Activated naive CD8-positive, alpha-beta T cell treated with anti-CD3 and anti-CD28 coated beads, Interleukin-2, amount 10 ng/mL, durations not matched to agents 7 days and 5 days (primary cell): ENCODE results near the gene PAK3. TPM values are rescaled to one million over a fixed set of nuclear protein-coding genes. Genes with fewer than 3 reads are reported as not detected.

ENCODE experiments used
- ATAC-seq: fragments of 150-1000 bp; cut with Tn5 transposase; one replicate; pipeline ENCODE4 v1.10.0; 2021; ENCODE audit warnings: low read depth, moderate library complexity
- POLR2A ChIA-PET: fragments of 350-600 bp; sonication (Branson Sonifier 250); formaldehyde crosslinking; loops from one replicate; lab custom pipeline; 2021; ENCODE audit warnings: antibody characterized with exemption; lab: Charles Lee
- DNase-seq: peaks from one replicate; pipeline ENCODE4 v3.0.0; 2021
- H3K27ac Mint-ChIP-seq: one replicate; pipeline ENCODE4 v1.8.0; 2022; ENCODE audit warnings: mild to moderate bottlenecking, mixed read lengths
- H3K27me3 Mint-ChIP-seq: one replicate; pipeline ENCODE4 v1.8.0; 2022; ENCODE audit warnings: mild to moderate bottlenecking, moderate library complexity, mixed read lengths
- H3K36me3 Mint-ChIP-seq: one replicate; pipeline ENCODE4 v1.8.0; 2021; ENCODE audit warnings: mild to moderate bottlenecking, mixed read lengths
- H3K4me1 Mint-ChIP-seq: one replicate; pipeline ENCODE4 v1.8.0; 2021; ENCODE audit warnings: mixed read lengths
- H3K4me3 Mint-ChIP-seq: one replicate; pipeline ENCODE4 v1.8.0; 2022; ENCODE audit warnings: mild to moderate bottlenecking, moderate library complexity, mixed read lengths
- H3K9me3 Mint-ChIP-seq: one replicate; pipeline ENCODE4 v1.8.0; 2021; ENCODE audit warnings: mixed read lengths
- total RNA-seq, 2 experiments: library from RNA; stranded (reverse); gene quantifications; one replicate each; pipeline ENCODE4 v1.2.3, GENCODE V29; 2021

Gene PAK3
- total RNA-seq, 2 experiments from 2014 or later: 0.44 TPM; not detected in 1

DNA sequence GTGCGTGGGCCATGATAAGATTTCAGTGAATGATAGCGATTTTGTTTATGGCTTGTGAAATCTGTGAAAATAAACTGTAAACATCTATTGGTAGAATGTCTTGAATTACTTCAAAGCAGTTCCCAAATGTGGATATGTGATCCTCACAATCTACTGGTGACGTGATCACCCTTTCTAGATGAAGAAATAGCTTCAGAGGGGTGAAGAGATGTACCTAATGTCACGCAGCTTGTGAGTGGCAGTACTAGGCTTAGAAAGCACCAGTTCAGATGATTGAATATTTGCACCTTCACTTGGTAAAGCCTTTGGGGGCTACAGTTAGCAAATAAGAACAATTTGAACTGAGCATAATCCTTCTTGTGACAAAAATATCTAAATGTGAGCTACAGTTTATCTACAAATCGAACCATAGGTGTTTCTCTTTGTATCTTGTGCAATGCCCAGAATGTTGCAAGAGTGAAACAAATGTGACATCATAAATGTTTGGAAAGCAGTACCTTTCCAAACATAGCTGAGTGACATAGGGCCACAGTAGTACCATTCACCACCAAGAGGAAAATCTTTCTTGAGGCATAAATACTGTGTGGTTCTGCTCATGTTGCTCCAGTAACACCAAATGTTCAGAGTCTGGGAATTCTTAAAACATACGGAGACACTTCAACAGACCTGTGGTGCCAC is 14.2 kb downstream of the PAK3 start:
- H3K27me3 Mint-ChIP-seq: no peaks in the 10 kb centered on the region
- no peaks in the 10 kb centered on the region for H3K9me3 Mint-ChIP-seq
- no peak overlapping the region for H3K4me3 Mint-ChIP-seq
- H3K27ac Mint-ChIP-seq: no peak overlapping the region
- POLR2A ChIA-PET: no interaction called here
- H3K36me3 Mint-ChIP-seq: no peaks in the 10 kb centered on the region
- ATAC-seq (no peak), DNase-seq (no peak)
- H3K4me1 Mint-ChIP-seq: no peaks in the 10 kb centered on the region

DNA sequence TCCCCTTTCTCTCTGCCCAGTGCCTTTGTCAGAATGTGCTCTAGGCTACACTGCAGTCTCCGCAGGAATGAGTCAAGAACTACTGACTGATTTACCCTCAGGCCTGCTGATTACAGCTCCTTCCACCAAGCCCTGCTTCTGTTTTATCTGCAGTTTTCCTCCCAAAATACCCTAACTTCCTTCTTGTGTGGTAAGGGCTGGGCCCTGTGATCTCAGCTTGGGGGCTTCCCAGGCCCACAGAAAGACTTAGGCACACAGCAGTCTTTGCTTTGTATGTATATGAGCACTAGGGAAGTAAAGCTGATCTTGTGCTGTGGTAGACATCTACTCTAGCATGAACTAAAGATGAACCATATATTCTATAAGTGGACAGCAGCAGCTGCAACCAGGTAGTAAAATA is 18.8 kb downstream of the PAK3 start:
- H3K4me1 Mint-ChIP-seq: no peaks in the 10 kb centered on the region
- POLR2A ChIA-PET: no interaction called here
- H3K4me3 Mint-ChIP-seq: no peak overlapping the region
- ATAC-seq (no peak), DNase-seq (no peak)
- no peaks in the 10 kb centered on the region for H3K9me3 Mint-ChIP-seq
- peaks cover 3% of the 10 kb centered on the region for H3K27me3 Mint-ChIP-seq
- H3K27ac Mint-ChIP-seq: no peak overlapping the region
- H3K36me3 Mint-ChIP-seq: no peaks in the 10 kb centered on the region

DNA sequence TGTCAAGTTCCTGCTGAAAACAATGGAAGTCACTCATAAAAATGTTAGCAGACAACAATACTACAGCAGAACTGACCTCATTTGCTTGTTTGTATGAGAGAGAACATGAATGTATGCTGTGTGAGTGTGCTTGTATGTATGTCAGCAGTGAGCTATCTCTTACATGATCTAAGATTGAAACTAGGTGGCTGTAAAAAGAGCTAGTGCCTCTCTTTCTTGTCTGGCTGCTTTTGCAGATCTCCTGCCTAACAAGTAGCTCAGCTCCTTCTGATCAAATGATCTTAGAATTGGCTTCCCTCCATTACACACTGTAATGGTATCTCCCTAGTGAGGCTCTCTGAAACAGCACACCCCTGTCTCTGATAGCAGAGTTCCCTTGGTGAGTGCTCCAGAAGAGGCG is 20.7 kb downstream of the PAK3 start:
- Mint-ChIP-seq H3K36me3 (no peaks in the 10 kb centered on the region), H3K4me1 (no peaks in the 10 kb centered on the region), H3K4me3 (no peak overlapping the region), H3K9me3 (no peaks in the 10 kb centered on the region), H3K27ac (no peak overlapping the region), H3K27me3 (peaks cover 3% of the 10 kb centered on the region)
- POLR2A ChIA-PET: no interaction called here
- ATAC-seq (no peak), DNase-seq (no peak)

DNA sequence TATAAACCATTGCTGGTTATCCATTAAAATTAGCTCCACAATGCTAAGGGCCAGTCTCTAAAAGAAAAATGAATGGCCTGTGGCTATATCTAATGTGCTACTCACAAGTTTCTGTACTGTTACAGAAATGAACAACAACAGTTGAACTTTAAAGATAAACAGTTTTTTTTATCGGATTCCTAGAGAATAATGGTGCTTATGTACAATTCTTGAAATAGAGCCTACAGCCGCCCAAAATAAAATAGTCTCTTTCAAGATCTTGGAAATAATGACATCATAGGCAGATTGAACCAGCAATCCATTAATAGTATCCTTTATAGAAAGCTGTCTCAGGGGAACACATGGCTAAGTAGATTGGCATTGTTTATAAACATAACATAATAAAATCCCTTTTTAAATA is 23.4 kb downstream of the PAK3 start:
- Mint-ChIP-seq H3K27me3 (peaks cover 3% of the 10 kb centered on the region), H3K4me1 (peaks cover 2% of the 10 kb centered on the region), H3K4me3 (no peak overlapping the region), H3K27ac (no peak overlapping the region), H3K9me3 (no peaks in the 10 kb centered on the region), H3K36me3 (no peaks in the 10 kb centered on the region)
- DNase-seq: no peak
- POLR2A ChIA-PET: no interaction called here
- ATAC-seq: no peak

DNA sequence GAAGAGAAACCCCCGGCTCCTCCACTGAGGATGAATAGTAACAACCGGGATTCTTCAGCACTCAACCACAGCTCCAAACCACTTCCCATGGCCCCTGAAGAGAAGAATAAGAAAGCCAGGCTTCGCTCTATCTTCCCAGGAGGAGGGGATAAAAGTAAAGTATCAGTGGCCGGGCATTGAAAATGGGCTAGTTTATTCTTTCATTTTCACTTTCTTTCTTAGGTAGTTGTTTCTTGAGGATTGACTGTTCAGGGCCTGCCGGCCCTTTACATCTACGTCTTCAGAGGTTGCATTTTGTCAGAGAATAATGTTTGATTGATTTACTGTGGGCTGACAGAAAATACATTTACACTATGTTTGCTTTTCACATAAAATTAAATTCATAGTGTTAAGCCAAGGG is 27.1 kb downstream of the PAK3 start:
- H3K4me3 Mint-ChIP-seq: peak overlapping the region; percentile 61
- no peaks in the 10 kb centered on the region for H3K36me3 Mint-ChIP-seq
- ATAC-seq (no peak), DNase-seq (no peak)
- H3K9me3 Mint-ChIP-seq: no peaks in the 10 kb centered on the region
- H3K27ac Mint-ChIP-seq: peak overlapping the region; percentile 51
- peaks cover 3% of the 10 kb centered on the region for H3K27me3 Mint-ChIP-seq
- H3K4me1 Mint-ChIP-seq: peaks cover 2% of the 10 kb centered on the region
- POLR2A ChIA-PET: no interaction called here

DNA sequence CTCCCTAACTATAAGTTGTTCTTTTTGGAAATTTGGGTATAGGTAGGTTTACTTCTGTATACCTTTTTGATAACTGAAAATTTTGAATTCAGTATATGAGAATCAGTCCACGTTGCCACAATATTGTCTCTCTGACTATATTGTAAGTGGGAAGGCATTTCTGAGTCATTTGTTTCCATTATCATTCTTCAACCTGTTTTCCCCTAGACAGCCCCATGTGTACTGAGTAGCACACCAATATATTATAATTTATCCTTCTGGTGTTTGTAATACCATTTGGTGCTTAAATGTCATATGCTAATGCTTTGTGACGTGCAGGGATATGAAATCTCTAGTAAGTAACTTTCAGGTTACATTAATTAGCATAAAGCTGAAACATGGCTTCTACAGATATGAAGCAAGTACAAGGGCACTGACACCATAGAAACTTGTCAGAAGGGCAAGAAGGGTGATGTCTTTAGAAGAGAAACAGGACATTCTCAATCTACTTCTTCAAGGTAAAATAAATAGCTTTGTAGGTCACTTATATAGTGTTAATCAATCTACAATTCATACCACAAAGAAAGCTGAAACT is 27.7 kb downstream of the PAK3 start:
- ATAC-seq (no peak), DNase-seq (no peak)
- POLR2A ChIA-PET: no interaction called here
- peak overlapping the region; percentile 61 for H3K4me3 Mint-ChIP-seq
- peaks cover 2% of the 10 kb centered on the region for H3K4me1 Mint-ChIP-seq
- H3K9me3 Mint-ChIP-seq: no peaks in the 10 kb centered on the region
- no peak overlapping the region for H3K27ac Mint-ChIP-seq
- no peaks in the 10 kb centered on the region for H3K36me3 Mint-ChIP-seq
- peaks cover 3% of the 10 kb centered on the region for H3K27me3 Mint-ChIP-seq

DNA sequence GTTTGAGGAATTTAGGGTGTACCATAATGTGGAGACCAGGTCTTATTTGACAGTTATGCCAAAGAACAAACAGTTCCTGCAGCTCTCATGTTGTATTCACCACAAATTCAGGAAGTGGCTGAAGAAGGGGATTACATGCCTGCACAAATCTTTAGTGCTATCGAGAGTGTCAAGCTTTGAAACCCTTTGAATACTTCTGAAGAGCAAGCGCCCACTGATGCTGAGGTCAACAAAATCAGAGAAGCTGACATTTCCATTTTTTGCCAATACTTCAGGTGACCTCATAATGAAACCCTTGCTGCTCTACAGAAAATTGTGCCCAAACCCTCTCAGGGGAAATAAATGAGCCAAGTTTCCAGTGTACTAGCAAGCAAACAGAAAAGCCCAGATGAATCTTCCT is 28.4 kb downstream of the PAK3 start:
- Mint-ChIP-seq H3K4me3 (no peak overlapping the region), H3K4me1 (peaks cover 2% of the 10 kb centered on the region), H3K9me3 (no peaks in the 10 kb centered on the region), H3K27ac (no peak overlapping the region), H3K27me3 (no peaks in the 10 kb centered on the region), H3K36me3 (no peaks in the 10 kb centered on the region)
- no peak for DNase-seq
- POLR2A ChIA-PET: no interaction called here
- peak; percentile 33 for ATAC-seq

DNA sequence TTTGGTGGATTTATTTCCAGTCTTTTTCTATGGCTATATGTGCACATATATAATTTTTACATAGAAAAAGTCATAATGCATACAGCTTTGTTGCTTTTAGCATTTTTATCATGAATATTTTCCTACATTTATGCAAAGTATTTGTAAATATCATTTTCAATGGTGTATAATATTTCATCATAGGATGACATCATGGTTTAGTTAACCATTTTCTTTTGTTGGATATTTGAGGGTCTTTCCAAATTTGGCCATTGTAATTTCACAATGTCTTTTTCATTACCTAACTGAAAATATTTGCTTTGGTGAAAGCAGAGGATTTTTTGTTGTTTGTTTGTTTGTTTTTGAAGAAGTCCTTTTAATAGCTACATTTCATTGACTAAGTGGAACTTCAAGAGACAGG is 31.0 kb downstream of the PAK3 start:
- Mint-ChIP-seq H3K27ac (no peak overlapping the region), H3K4me3 (no peak overlapping the region), H3K27me3 (no peaks in the 10 kb centered on the region), H3K4me1 (peaks cover 6% of the 10 kb centered on the region), H3K36me3 (no peaks in the 10 kb centered on the region), H3K9me3 (no peaks in the 10 kb centered on the region)
- DNase-seq: no peak
- ATAC-seq: no peak
- POLR2A ChIA-PET: no interaction called here

DNA sequence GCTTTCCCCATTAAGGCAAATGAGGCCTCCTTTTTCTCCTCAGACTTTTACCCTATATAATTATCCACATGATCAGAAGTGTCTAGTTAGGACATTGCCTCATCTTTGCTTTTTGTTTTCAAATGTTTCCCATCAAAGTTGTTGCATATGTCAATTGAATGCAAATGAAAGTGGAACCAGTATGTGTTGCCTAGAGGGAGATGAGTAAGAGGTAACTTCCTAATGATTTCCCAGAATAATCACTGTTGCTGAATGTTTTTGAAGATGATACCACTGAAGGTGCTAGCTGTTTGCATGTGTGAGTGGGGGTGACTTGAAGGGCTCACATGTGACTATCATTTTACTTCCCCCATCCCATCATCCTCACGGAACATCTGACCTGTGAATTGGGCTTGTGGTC is 33.9 kb downstream of the PAK3 start:
- Mint-ChIP-seq H3K4me1 (peaks cover 5% of the 10 kb centered on the region), H3K27ac (no peak overlapping the region), H3K9me3 (no peaks in the 10 kb centered on the region), H3K36me3 (no peaks in the 10 kb centered on the region), H3K4me3 (no peak overlapping the region), H3K27me3 (peaks cover 2% of the 10 kb centered on the region)
- DNase-seq (no peak), ATAC-seq (no peak)
- POLR2A ChIA-PET: no interaction called here

DNA sequence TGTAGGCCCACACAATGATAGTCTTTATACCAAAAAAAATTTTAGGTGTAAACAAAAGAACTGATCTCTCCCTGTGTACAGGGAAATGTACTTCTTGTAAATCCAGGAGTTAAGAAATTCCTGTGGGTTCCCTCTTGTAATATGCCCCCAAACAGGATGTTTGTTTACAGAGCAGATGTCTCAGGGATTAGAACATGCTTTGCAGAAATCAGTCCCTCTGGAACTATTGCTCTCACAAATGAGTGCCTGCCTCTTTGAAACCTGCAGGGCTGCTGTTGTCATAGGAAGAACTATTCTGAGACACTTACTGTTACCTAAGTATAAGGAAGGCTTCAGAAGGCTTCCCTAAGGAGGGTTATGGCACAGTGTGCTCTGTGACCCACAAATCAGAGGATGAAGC is 35.6 kb downstream of the PAK3 start:
- H3K27ac Mint-ChIP-seq: no peak overlapping the region
- peaks cover 5% of the 10 kb centered on the region for H3K4me1 Mint-ChIP-seq
- peaks cover 2% of the 10 kb centered on the region for H3K27me3 Mint-ChIP-seq
- H3K9me3 Mint-ChIP-seq: no peaks in the 10 kb centered on the region
- DNase-seq (no peak), ATAC-seq (no peak)
- POLR2A ChIA-PET: no interaction called here
- H3K4me3 Mint-ChIP-seq: no peak overlapping the region
- H3K36me3 Mint-ChIP-seq: no peaks in the 10 kb centered on the region

DNA sequence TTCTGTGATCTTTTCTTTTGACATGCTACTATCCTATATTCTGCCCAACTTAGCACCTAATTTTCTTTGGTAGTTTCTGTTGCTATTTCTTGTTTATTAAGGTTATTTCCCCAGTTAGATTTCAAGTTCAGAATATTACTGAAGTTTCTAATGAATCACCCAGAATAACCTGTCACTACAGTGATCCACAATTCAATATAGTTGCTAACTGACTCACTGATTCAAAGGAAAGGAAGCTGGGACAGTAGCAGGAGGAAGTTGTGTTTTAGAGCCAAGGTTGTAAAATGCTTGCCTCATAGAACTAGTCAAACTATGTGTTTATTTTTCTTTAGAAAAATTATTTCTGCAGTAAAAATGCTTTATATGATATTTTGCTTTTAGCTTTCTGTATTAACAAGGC is 37.4 kb downstream of the PAK3 start:
- H3K36me3 Mint-ChIP-seq: no peaks in the 10 kb centered on the region
- H3K27ac Mint-ChIP-seq: no peak overlapping the region
- peaks cover 5% of the 10 kb centered on the region for H3K4me1 Mint-ChIP-seq
- POLR2A ChIA-PET: no interaction called here
- ATAC-seq (no peak), DNase-seq (no peak)
- H3K4me3 Mint-ChIP-seq: no peak overlapping the region
- H3K27me3 Mint-ChIP-seq: peaks cover 2% of the 10 kb centered on the region
- no peaks in the 10 kb centered on the region for H3K9me3 Mint-ChIP-seq

DNA sequence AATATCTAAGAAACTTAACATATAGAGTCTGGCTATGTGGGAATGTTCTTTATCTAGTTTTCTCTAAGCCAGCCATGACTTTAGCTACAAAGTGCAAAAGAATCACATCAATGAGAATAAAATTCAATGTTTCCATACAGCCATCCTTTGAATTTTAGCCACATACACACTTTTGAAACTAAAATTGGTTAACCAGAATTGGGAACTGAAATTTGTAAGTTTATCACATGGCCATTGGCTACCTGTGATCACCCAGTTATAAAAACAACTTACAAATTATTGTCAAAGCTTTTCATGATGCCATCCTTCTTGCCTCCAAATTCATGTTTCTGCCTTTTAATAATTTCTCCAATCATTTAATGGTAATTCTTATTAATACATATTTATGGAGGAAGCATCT is 49.9 kb downstream of the PAK3 start:
- Mint-ChIP-seq H3K9me3 (no peaks in the 10 kb centered on the region), H3K36me3 (peaks cover 1% of the 10 kb centered on the region), H3K4me1 (no peaks in the 10 kb centered on the region), H3K27ac (no peak overlapping the region), H3K4me3 (no peak overlapping the region), H3K27me3 (no peaks in the 10 kb centered on the region)
- ATAC-seq (no peak), DNase-seq (no peak)
- POLR2A ChIA-PET: no interaction called here

DNA sequence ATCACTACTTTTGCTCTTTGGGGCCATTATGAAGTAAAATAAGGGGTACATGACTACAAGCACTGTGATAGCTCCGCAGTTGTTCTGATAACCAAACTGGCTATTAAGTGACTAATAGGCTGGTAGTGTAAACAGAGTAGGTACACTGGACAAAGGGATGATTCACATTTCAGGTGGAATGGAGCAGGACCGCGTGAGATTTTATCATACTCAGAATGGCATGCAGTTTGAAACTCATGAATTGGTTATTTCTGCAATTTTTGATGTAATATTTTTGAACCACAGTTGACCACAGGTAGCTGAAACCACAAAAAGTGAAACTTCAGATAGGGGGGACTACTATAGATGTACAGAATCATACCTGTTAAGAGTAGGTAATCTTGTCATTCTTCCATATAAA is 55.8 kb downstream of the PAK3 start:
- Mint-ChIP-seq H3K4me1 (no peaks in the 10 kb centered on the region), H3K27ac (no peak overlapping the region), H3K4me3 (no peak overlapping the region), H3K27me3 (peaks cover 4% of the 10 kb centered on the region), H3K9me3 (no peaks in the 10 kb centered on the region), H3K36me3 (no peaks in the 10 kb centered on the region)
- ATAC-seq (no peak), DNase-seq (no peak)
- POLR2A ChIA-PET: no interaction called here

DNA sequence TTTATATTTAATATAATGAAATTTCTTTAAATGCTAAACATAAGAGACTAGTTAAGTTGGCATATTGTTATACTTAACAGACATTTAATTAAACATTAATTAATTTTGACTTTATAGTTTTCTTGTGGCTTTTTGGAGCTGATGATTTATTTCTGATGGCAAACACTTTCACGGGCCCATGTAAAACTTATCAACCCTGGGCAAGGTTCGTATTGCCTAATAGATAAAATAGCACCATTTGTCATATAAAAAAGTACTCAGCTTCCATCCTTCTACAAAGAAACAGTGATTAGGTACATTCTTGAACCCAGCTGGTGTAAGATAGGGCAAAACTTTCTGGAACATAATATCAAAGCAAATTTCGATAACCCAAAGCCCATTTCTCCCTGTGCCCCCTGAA is 63.2 kb downstream of the PAK3 start:
- Mint-ChIP-seq H3K27me3 (peaks cover 5% of the 10 kb centered on the region), H3K36me3 (no peaks in the 10 kb centered on the region), H3K27ac (no peak overlapping the region), H3K4me1 (no peaks in the 10 kb centered on the region), H3K4me3 (no peak overlapping the region), H3K9me3 (no peaks in the 10 kb centered on the region)
- POLR2A ChIA-PET: no interaction called here
- no peak for ATAC-seq
- no peak for DNase-seq
